PFSK-1 (cell line): Measurements from ENCODE around the gene CD276.
A peak's percentile ranks its signal among the peaks of the same experiment; 100 is the strongest.

ENCODE experiments used
- FOXP2 ChIP-seq: optimal IDR thresholded peaks from 2 replicates; pipeline ENCODE3; 2011; ENCODE audit warnings: borderline replicate concordance, control low read depth, inconsistent platforms; ENCODE audit not compliant: insufficient read depth; ENCODE audit errors: extremely low read length, extremely low read depth
- POLR2AphosphoS5 ChIP-seq: IDR thresholded peaks from 2 replicates; pipeline ENCODE4 v1.6.1; 2012; ENCODE audit warnings: low read depth, mild to moderate bottlenecking, control low read depth, low read length, moderate library complexity
- SIN3A ChIP-seq: IDR thresholded peaks from 2 replicates; pipeline ENCODE4 v1.6.1; 2012; ENCODE audit warnings: mild to moderate bottlenecking, low read length, moderate library complexity, borderline replicate concordance; ENCODE audit not compliant: insufficient read depth
- TAF1 ChIP-seq: IDR thresholded peaks from 2 replicates; pipeline ENCODE4 v1.6.1; 2012; ENCODE audit warnings: low read length, control low read depth, borderline replicate concordance; ENCODE audit not compliant: insufficient read depth
- TF ChIP-seq, protein P1 (sequence below), 2 experiments: IDR thresholded peaks; 2 replicates each; pipeline versions ENCODE4 v1.6.1 to v1.8.0; 2011 to 2012; ENCODE audit warnings: low read depth in 2 of 2, low read length in 2 of 2, control low read depth in 1 of 2, inconsistent platforms in 1 of 2, mild to moderate bottlenecking in 1 of 2, moderate library complexity in 1 of 2; ENCODE audit not compliant: insufficient read depth in 1 of 2

The CD276 gene

DNA sequence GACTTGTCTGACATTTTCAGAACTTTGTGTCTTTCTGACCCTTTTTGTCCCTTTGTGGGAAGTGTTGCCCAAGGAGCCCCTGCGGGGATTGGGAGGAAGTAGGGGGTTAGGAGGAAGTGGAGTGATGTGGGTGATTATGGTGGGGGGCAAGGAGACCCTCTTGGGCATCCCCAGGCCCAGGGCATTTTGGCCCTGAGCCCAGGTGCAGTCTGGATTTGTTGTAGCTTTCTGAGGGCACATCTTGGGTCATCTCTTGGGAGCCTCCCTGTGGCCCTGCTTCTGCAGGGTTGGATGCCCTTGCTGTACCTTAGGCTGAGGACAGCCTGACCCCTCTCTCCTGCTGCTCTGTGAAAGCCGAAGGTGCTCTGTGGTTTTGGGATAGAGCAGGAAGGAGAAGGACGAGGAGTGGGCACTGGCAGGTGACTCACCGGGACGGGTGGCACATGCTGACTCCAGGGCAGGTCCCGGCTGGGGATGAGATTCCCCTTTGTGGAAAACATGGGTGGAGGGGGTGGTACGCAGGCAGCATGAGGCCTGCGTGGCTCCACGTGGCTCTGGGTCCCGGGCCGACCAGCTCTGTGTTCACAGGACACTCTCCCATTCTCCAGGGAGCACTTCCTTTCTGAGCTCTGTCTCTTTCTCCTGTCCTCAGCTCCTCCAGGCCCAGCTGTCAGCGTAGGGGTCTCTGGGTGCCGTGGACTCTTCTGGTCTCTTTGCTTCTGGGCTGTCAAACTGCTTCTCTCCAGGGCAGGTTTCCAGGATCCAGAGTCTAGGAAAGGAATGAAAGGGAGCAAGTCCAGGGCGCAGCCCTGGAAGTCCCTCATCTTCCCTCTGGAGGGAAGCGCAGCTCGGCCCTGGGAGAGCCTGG, 11.8 kb downstream of the CD276 start:
- no peak for TF ChIP-seq SIN3A
- TF ChIP-seq TAF1: no peak
- no peak for TF ChIP-seq POLR2AphosphoS5
- TF ChIP-seq, protein P1, sequence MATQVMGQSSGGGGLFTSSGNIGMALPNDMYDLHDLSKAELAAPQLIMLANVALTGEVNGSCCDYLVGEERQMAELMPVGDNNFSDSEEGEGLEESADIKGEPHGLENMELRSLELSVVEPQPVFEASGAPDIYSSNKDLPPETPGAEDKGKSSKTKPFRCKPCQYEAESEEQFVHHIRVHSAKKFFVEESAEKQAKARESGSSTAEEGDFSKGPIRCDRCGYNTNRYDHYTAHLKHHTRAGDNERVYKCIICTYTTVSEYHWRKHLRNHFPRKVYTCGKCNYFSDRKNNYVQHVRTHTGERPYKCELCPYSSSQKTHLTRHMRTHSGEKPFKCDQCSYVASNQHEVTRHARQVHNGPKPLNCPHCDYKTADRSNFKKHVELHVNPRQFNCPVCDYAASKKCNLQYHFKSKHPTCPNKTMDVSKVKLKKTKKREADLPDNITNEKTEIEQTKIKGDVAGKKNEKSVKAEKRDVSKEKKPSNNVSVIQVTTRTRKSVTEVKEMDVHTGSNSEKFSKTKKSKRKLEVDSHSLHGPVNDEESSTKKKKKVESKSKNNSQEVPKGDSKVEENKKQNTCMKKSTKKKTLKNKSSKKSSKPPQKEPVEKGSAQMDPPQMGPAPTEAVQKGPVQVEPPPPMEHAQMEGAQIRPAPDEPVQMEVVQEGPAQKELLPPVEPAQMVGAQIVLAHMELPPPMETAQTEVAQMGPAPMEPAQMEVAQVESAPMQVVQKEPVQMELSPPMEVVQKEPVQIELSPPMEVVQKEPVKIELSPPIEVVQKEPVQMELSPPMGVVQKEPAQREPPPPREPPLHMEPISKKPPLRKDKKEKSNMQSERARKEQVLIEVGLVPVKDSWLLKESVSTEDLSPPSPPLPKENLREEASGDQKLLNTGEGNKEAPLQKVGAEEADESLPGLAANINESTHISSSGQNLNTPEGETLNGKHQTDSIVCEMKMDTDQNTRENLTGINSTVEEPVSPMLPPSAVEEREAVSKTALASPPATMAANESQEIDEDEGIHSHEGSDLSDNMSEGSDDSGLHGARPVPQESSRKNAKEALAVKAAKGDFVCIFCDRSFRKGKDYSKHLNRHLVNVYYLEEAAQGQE (IDR thresholded peaks at IDR 0.05; ENCODE audit: insufficient read depth in 1 of 2, low read depth in 2 of 2, low read length in 2 of 2): no peak
- no peak for TF ChIP-seq FOXP2

DNA sequence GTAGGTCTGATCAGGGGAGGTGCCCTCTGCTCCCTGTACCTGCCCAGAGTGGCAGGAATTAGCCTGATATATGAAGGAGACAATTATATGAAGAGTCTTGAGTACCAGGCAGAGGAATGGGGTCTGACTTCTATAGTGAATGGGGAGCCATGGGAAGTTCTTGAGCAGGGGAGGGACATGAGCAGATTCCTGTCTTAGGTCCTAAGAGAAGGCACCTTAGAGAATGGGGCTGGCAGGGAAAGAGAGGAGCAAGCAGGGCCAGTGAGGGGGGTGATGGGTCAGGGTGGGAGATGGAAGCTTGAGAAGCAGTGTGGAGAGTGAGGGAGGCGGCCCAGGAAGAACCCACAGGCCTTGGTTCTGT, 12.4 kb downstream of the CD276 start:
- TF ChIP-seq FOXP2 (no peak), POLR2AphosphoS5 (no peak), TAF1 (no peak), SIN3A (no peak)
- TF ChIP-seq, protein P1 (IDR thresholded peaks at IDR 0.05; ENCODE audit: insufficient read depth in 1 of 2, low read depth in 2 of 2, low read length in 2 of 2): no peak

DNA sequence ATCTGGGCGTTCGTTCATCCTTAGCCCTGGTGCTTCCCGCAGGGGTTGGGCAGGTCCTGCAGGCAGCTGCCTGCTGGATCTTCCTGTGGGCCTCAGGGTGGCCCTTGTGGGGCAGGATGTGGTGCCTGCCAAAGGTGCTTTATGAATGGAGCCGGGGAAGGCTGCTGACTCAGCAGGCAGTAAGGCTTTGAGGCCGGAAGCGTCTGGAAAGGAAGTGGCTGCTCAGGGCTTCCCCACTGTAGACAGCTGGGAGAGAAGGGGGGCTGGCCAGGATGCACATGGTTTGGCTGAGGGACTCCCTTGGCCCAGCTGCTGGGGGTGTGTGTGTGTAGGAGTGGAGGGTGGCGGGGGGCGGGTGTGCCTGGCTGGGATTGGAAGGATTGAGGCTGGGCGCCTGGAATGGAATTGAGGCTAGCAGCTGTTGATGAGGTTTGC, 12.9 kb downstream of the CD276 start:
- peak; percentile 100 for TF ChIP-seq SIN3A
- peak; percentile 70 for TF ChIP-seq FOXP2
- TF ChIP-seq POLR2AphosphoS5: no peak; the same call in 1 of the 2 replicates
- TF ChIP-seq TAF1: no peak
- TF ChIP-seq, protein P1 (IDR thresholded peaks at IDR 0.05; ENCODE audit: insufficient read depth in 1 of 2, low read depth in 2 of 2, low read length in 2 of 2): peak; percentile 30 to 37; a peak in 1 of 4 replicates

DNA sequence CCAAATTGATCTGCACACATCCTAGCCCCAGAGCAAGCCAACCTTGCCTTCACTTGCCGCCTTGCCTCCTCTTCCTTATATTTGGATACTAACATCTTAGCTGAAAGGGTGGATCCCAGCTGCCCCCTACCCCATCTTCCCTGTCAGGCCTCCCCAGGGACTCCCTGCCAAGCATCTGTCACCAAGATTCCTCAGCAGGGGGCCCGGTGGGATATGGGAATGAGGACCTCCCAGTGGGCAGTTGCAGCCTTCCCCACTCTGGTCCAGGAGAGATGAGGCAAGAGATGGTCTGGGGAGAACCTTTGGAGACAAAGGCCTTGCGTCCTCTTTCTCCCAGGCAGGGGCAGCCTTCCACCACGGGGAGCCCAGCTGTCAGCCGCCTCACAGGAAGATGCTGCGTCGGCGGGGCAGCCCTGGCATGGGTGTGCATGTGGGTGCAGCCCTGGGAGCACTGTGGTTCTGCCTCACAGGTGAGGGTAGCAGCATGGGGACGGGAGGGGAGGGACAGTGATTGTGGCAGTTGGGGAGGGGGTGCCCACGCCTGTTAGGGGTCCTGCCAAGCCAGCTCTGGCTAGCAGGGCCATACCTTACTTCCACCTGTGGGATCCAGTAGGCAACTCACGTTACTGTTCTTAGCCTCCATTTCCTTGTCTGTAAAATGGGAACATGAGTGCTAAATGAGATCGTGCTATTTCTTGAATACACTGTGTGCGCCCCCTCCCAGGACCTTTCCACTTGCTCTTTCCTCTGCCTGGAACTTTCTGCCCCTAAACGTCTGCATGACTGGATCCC, 15.3 kb downstream of the CD276 start:
- TF ChIP-seq SIN3A: no peak
- no peak for TF ChIP-seq TAF1
- no peak for TF ChIP-seq FOXP2

DNA sequence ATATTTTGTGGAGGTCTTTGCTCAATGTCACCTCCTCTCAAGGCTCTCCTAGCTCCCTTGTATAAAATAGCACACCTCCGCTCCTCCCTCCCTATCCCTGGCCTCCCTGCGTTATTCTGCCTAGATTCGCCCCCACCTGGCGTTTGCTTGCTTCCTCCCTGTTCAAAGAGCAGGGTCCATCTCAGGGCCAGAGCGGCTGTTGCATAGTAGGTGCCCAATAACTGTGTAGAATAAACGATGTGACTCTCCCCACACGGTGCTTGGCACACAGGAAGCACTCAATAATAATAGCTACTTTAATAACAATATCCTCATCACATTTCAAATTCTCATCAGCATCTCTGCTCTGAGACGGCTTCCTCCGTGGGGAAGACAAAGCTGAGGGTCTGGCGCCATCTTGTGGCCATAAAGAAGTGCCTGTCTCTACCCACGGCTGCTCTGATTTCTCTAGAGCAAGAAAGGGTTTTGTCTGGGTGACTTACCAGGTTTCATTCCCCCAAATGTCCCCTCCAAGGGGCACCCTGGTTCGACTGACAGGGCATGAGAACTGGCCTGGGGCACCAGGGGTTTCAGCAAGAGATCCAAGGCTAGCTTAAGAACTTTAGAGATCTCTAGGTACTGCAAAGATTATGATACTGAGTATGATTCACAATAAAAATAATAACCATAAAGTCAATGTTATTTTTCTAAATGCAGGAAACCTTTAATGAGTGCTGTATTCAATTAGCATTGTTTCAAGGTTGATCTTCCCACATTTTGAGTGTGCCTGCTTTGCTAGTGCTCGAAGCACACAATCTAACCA, 16.1 kb downstream of the CD276 start:
- TF ChIP-seq TAF1: no peak
- TF ChIP-seq, protein P1 (IDR thresholded peaks at IDR 0.05; ENCODE audit: insufficient read depth in 1 of 2, low read depth in 2 of 2, low read length in 2 of 2): no peak
- TF ChIP-seq POLR2AphosphoS5: no peak
- no peak for TF ChIP-seq FOXP2
- no peak for TF ChIP-seq SIN3A
